ENCODE data around the gene MAP3K20.

- no peak for TF ChIP-seq CTCF (conservative IDR thresholded peaks at IDR 0.05; ENCODE audit: low read depth in 2 of 2)
- no peak for TF ChIP-seq ETS1 (IDR thresholded peaks at IDR 0.05)
- TF ChIP-seq POLR2AphosphoS5 (IDR thresholded peaks at IDR 0.05; ENCODE audit: low read depth) = no peak
- TF ChIP-seq EZH2 (IDR thresholded peaks at IDR 0.05; ENCODE audit: low read depth, unreplicated experiment) = no peak
- TF ChIP-seq CREB1 (CRISPR knock-in tag; IDR thresholded peaks at IDR 0.05; ENCODE audit: low read depth) = no peak
- no peak for TF ChIP-seq ZNF331 (CRISPR knock-in tag; IDR thresholded peaks at IDR 0.05; ENCODE audit: low read depth)
- no peak for TF ChIP-seq EZH2phosphoT487 (IDR thresholded peaks at IDR 0.05; ENCODE audit: unreplicated experiment)
- TF ChIP-seq REST (IDR thresholded peaks at IDR 0.05; ENCODE audit: unreplicated experiment) = no peak
- TF ChIP-seq, protein P1, sequence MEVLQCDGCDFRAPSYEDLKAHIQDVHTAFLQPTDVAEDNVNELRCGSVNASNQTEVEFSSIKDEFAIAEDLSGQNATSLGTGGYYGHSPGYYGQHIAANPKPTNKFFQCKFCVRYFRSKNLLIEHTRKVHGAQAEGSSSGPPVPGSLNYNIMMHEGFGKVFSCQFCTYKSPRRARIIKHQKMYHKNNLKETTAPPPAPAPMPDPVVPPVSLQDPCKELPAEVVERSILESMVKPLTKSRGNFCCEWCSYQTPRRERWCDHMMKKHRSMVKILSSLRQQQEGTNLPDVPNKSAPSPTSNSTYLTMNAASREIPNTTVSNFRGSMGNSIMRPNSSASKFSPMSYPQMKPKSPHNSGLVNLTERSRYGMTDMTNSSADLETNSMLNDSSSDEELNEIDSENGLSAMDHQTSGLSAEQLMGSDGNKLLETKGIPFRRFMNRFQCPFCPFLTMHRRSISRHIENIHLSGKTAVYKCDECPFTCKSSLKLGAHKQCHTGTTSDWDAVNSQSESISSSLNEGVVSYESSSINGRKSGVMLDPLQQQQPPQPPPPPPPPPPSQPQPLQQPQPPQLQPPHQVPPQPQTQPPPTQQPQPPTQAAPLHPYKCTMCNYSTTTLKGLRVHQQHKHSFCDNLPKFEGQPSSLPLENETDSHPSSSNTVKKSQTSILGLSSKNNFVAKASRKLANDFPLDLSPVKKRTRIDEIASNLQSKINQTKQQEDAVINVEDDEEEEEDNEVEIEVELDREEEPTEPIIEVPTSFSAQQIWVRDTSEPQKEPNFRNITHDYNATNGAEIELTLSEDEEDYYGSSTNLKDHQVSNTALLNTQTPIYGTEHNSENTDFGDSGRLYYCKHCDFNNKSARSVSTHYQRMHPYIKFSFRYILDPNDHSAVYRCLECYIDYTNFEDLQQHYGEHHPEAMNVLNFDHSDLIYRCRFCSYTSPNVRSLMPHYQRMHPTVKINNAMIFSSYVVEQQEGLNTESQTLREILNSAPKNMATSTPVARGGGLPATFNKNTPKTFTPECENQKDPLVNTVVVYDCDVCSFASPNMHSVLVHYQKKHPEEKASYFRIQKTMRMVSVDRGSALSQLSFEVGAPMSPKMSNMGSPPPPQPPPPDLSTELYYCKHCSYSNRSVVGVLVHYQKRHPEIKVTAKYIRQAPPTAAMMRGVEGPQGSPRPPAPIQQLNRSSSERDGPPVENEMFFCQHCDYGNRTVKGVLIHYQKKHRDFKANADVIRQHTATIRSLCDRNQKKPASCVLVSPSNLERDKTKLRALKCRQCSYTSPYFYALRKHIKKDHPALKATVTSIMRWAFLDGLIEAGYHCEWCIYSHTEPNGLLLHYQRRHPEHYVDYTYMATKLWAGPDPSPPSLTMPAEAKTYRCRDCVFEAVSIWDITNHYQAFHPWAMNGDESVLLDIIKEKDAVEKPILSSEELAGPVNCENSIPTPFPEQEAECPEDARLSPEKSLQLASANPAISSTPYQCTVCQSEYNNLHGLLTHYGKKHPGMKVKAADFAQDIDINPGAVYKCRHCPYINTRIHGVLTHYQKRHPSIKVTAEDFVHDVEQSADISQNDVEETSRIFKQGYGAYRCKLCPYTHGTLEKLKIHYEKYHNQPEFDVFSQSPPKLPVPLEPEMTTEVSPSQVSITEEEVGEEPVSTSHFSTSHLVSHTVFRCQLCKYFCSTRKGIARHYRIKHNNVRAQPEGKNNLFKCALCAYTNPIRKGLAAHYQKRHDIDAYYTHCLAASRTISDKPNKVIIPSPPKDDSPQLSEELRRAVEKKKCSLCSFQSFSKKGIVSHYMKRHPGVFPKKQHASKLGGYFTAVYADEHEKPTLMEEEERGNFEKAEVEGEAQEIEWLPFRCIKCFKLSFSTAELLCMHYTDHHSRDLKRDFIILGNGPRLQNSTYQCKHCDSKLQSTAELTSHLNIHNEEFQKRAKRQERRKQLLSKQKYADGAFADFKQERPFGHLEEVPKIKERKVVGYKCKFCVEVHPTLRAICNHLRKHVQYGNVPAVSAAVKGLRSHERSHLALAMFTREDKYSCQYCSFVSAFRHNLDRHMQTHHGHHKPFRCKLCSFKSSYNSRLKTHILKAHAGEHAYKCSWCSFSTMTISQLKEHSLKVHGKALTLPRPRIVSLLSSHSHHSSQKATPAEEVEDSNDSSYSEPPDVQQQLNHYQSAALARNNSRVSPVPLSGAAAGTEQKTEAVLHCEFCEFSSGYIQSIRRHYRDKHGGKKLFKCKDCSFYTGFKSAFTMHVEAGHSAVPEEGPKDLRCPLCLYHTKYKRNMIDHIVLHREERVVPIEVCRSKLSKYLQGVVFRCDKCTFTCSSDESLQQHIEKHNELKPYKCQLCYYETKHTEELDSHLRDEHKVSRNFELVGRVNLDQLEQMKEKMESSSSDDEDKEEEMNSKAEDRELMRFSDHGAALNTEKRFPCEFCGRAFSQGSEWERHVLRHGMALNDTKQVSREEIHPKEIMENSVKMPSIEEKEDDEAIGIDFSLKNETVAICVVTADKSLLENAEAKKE (CRISPR knock-in tag; IDR thresholded peaks at IDR 0.05) = no peak
- no peak for TF ChIP-seq NANOG (IDR thresholded peaks at IDR 0.05; ENCODE audit: borderline replicate concordance)
- TF ChIP-seq STAT1 (IDR thresholded peaks at IDR 0.05; ENCODE audit: unreplicated experiment) = no peak
Observed at GRCh38 chr2:173290046-173290445, 214.4 kb downstream of the MAP3K20 start.
